Inferior parietal cortex (tissue), 1 donor: Measurements from ENCODE around the gene ABI1.
A peak's percentile ranks its signal among the peaks of the same experiment; 100 is the strongest.

Experiments used
- DNase-seq: peaks from one replicate; pipeline ENCODE4 v3.0.0-alpha.2; 2016; ENCODE audit errors: extremely low spot score

Gene ABI1

DNA sequence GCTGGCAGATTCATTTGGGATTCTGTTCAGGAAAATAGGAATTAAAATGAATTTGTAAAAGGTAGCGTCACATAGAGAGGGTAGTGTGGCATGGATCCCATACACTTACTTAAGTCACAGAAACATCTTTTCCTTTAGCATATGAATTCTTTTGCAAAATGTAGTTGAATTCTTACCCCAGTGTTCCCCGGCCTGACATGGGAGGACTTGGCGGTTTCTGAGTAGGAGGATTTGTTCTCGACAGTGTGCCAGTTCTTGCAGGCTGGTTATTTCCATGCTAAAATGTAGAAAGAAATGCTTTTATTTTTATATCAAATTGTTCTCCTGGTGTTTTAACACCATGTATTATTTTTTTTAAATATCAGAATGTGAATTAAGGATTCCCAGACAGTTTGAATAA is 90.7 kb downstream of the ABI1 start:
- DNase-seq, result peak; percentile 53

DNA sequence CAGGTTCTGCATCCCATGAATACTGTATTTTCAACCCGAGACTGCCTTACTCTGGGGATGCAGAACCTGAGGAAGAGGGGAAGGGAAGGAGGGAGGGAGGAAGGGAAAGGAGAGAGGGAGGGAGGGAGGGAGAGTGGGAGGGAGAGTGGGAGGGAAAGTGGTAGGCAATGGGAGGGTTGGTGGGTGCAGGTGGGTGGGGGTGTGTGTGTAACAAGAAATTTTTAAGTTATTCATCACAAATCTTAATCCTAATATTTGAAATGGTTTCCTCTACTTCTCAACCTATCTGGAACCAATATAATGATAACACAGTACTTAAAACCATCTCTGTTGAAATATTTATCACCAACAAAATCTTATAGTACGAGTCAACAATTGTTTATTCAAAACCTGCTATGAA is 95.2 kb downstream of the ABI1 start:
- DNase-seq, result no peak

DNA sequence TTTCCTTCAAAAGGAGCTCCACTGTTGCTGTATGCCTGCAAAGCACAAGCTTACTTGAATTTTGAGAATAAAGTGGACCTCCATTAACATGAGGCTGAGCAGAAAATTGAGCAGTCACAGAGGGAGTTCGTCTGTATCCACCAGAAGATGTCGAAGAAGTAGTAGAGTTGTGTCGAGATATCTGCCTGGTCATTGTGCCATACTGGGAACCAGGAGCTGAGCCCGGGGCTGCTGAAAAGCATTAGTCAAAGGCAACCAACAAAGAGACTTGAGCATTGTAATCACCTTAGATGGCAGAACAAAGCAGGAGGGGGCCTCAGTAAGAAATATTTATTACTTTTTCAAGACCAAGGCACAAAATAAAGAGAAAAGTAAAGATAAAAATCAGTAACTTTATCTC is 101.8 kb downstream of the ABI1 start:
- no peak for DNase-seq

DNA sequence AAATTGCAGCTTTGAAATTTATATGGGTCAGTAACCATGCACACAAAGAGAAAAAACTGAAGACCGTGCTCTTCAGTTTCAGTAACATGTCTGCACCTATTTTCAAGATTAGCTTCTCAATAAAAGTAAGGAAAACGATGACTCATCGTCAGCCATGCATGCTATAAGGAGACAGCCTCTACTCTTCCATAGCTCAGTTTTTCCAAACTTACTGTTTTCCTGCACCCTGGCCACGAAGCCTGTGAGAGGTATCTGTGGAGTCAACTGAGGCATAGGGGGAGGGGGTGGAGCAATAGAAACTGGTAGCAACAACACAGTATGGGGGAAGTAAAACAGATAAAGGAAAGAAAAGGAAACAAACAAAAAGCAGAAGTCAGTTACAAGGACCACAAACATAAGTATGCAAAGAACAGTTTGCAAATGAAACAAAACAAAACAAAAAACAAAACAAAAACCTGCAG is 105.3 kb downstream of the ABI1 start:
- no peak for DNase-seq

DNA sequence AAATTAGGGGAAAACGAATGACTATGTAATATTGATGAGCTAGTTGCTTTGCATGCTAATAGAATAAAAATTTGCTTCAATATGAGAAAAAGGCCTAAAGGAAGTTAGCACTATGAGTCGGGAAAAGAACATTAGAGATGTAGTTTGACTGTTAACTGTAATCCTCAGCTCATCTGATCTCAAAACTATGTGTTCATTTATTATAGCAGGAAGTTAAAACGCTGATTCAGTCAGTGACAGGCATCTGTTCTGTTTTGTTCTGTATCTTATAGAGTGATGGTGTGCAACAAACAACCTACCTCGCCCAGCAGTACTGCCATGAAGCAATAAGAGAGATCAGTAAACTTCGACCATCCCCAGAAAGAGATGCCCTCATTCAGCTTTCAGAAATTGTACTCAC is 114.7 kb downstream of the ABI1 start:
- DNase-seq, result no peak

DNA sequence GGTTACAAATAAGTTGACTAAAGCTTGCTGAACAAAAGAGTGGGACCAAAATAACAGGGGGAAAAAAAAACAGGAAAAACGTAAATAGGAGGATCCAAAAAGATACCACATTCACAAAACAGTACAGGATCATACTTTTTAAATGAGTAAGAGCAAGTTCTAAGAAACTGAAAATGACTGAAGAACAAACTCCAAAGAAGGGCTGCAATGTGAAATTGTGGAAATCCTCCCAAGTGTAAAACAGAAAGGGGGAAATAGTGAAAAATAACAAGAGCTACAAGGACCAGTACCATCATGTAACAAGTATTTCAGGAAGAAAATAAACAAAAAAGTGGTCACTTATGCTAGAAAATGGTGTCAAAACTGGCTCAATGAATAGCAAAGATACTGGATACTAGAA is 116.9 kb downstream of the ABI1 start:
- DNase-seq, result no peak

DNA sequence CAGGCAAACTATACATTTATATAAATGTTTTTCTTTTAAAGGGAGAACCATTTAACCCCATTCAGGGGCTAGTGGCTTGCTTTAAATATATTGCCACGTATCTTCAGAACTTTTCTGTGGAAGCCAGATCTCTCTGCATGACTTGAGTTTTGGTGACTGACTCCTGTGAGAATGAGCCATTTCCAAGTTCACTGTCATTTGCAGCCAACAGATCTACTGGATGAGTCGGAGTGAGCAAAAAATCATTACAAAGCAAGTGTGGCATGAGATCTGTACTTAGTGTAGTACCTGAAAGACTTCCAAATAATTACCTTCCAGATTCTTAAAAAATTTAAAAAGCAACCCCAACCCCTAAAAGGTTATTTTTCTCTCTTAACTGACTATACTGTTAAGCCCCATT is 117.7 kb downstream of the ABI1 start:
- no peak for DNase-seq

DNA sequence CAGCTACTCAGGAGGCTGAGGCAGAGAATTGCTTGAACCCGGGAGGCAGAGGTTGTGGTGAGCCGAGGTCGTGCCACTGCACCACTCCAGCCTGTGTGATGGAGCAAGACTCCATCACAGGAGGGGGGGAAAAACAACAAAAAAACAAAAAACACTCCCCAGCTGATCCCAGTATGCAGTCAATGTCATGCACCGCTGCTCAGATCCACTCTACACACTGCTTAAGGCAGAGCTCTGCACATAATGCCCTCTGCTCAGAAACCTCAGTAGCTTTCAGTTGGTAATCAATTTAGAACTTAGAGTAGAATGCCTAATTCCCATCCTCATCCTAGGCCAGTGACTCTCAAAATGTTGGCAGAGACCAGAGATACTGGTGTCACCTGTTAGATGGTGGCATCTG is 119.4 kb downstream of the ABI1 start:
- DNase-seq, result no peak

DNA sequence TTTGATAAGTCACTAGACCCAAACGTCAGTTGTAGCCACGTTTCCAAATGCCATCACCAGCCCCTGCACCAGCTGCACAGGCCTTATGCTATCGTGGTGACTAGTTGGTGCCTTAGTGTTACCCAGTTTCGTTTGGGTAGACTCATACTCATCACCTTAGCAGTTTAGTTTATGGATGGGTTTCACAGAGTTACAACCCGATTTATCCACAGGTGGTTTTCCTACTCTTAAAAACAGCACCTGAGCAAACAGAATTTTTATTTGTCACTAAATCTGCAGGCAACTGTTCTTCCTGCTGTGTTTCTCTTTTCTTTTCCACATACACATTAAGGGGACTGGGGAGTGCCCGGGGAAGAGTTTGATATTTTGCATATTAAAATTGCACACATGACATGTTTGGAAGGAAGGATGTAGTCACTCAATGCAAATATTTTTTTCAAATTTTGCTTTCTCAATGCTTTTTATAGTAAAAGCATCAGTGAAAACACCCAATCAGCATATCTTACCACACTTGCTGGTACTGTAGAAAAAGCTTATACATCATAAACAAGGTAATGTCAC is 121.6 kb downstream of the ABI1 start:
- no peak for DNase-seq

DNA sequence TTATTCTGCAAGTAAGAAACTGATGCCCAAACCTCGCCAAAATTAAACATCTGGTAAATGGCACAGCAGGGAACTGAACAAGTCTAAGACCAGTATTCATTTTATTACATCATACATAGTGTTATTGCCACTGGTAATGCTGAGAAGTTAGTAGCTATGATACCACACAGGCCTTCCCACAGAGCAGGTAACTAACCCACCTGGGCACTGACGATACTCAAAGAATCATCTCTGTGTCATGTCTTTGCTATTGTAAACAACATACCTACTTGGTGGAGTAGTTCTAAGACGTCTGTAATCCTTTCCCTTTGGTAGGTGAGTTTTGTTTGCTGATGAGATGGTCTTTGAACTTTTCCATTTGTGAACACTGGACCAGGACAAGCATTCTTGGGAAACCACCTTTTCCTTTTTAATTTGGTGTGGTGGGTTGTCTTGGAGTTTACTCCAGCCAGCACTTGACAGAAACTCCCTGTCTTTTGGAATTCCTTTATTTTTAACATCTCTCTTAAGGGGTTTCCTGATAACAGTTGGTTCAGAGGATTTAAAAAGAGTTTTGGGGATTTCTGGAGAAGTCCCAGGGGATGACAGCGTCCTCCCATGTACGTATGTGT is 122.4 kb downstream of the ABI1 start:
- no peak for DNase-seq

DNA sequence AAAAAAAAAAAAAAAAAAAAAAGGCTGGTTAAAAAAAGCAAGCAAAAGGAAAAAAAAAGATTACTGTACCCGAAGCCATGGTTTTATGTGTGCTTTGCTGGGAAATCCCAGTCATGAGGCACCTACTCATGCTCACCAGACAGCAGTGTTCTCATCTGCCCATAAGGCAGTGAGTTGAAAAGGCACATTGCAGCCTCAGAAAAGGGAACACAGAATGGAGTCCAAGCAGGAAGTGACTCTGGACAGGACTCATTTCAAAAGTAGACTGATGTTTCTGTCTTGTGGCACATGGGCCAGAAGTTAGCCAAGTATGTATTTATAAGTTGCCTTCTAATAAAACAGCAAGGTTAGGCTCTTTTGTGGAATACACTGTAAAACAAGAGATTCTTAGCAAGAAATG is 123.0 kb downstream of the ABI1 start:
- DNase-seq, result no peak

DNA sequence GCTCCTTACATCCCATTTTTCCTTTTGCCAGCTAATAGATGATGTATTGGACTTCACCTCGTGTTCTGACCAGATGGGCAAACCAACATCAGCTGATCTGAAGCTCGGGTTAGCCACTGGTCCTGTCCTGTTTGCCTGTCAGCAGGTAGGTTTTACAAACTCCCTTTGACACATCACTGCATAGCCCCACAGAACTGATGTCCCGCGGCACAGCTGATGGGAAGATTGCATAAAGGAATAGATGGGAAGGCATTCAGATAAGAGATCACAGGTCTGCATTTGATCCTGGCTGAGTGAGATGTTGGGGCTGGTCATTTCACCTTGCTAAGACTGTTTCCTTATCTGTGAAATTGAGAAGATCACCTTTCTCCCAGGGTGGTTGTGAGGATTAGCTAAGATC is 125.3 kb downstream of the ABI1 start:
- DNase-seq, result no peak

DNA sequence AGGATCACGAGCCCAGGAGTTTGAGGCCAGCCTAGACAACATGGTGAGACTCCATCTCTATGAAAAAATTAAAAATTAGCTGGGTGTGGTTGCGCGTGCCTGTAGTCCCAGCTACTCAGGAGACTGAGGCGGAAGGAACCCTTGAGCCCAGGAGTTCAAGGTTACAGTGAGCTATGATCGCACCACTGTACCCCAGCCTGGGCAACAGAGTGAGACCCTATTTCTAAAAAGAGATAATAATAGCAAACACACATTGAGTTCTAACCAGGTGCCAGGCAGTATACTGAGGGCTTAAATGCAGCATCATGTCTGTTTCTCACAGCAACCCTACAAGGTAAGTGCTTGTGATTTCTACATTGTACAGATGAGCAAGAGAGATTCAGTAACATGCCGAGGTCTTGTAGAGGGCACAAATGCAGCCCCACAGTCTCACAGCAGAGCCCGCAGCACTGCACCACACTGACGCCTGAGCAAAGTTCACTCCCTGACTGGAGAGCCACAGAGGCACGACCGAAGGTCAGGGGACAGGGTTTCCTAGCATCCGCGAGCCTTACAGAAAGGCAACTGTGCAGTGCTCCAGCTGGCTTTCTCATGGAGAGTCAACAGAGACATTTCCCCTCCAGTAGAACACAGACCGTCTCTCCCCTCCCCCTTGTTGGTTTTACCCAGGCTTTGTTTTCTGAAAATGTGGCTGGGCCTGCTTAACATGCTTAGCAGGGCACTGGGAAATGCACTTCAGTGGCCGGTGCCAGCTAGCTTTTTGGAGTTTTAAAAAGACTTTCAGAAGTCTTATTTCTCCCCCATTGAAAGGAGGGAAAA is 126.8 kb downstream of the ABI1 start:
- DNase-seq, result peak; percentile 53

DNA sequence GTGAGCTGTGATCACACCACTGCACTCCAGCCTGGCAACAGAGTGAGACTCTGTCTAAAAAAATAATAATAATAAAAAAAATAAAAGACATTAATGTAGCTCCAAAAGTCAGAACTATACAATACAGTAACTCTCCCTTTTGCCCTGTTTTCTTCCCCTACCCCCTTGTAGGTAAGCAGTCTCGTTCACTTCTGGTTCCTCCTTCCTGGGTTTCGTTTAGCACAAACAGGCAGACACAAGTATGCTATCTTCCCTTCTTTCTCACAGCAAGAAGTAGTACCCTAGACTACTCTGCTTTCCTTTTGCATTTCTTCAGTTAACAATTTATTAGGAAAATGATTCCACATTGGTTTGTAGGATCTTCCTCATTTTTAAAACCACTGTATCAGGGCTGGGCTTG is 130.2 kb downstream of the ABI1 start:
- peak; percentile 1 for DNase-seq

DNA sequence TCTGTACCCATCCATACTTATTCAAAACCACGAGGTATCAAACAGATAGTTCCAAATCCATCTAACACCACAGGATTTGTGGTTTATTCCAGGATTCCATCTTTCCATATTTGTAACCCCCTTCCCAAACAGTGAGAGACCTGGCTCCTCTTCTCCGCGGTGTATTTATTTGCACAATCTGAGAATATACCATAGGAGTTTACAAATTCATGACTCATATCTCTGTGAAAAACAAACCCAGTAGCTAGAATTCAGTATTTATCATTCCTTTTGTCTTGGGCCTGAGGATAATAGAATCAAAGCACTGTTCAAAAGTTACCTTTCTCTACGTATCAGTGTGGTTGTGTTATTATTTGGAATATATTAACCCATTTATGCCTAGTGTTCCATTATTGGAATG is 131.4 kb downstream of the ABI1 start:
- peak; percentile 1 for DNase-seq

DNA sequence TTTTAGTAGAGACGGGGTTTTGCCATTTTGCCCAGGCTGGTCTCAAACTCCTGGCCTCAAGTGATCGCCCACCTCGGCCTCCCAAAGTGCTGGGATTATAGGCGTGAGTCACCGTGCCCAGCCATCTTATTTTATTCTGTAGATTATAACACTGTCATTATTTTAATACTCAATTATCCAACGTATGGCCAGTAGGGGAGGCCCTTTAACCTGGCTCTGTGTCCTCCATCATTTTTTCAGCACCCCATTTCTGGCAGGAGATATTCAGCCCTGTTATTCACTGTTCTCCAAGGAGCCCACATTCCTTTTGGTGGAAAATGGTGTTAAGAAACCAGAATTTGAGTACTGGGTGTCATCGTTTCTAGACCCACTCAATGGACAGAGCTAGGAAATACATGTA is 131.8 kb downstream of the ABI1 start:
- no peak for DNase-seq

DNA sequence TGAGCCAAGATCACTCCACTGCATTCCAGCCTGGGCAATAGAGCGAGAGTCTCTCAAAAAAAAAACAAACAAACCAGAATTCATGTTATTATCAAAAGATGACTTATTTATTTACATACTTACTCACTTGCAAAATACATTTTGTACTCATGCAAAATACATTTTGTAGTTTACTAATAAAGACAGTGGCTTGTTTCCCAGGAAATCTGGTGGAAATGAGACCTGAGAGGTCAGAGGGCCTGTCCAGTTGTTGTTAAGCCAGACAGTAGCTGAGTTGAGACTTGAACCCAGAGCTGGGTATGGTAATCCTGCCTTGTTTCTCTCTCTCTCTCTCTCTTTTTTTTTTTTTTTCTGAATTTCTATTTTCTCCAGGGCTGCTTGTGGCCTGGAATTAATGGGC is 133.8 kb downstream of the ABI1 start:
- DNase-seq, result no peak

DNA sequence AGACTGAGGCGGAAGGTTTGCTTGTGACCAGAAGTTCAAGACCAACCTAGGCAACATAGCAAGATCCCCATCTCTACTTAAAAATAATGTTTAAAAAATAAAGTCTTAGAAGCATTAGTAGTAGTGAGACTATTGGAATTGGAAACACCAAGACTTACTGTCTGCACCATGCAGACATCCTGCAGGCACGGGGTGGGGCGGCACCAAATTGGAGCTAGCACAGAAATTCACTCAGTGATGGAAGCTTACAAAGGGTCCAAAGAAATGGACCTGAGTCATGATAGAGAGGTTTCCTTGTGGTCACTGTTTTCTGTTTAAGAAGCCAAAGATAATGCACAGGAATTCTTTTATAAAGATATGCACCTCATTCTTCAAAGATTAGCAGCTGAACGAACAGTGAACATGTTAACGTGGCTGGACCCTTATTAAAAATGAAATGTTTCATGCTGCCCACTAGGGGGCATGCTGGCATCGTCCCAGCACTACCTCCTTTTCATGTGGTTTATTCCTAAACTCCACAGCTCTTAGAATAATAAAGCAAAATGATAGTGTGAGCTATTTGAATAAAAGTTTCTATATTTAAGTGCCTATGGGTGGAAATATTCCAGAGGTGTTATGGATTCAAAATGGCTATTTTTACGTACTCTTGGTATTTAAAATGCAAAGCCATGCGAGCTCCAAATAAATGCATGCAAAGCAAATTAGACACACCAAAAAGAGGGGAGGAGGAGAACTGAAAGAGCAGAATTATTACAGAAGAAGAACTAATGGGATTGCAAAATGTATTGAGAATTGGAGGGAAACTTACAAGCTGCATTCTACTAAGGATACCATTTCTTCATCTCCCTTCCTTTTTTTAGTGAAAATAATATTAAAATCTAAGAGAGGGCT is 134.7 kb downstream of the ABI1 start:
- DNase-seq, result peak; percentile 84

DNA sequence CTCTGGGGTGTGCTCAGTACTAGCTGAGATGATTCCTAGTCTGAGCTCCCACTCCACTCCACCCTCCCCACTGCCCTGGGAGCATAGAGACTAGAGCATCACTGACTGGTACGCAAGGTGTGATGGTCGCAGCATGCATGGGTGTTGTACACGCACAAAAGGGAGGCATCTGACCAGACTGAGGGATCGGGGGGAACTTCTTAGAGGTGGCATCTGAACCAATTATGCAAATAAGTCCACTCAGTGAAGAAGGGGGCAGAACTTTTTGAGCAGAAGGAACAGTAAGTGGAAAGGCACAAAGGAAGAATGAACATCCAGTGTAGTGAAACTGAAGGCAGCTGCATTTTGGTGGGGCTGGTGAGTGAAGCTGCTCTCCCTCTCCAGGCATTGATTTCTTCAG is 137.7 kb downstream of the ABI1 start:
- DNase-seq, result no peak

DNA sequence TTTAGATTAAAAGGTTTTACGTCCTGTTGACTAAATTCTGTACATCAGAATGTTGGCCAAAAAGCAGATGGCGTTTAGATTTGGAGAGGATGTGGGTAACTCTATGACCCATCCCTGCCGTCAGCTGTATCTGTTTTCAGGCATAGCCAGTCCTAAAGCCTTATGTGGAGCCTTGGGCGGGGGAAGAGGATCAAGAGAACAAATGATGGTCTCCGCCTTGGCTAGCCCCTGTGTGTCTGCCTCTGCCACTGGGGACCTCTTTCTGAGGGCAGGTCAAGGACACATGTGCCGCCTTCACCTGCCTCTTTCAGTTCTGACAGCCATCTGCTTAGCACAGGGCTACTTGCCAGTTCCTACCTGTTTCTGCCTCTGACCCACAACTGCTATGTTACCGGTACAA is 139.2 kb downstream of the ABI1 start:
- DNase-seq, result no peak

DNA sequence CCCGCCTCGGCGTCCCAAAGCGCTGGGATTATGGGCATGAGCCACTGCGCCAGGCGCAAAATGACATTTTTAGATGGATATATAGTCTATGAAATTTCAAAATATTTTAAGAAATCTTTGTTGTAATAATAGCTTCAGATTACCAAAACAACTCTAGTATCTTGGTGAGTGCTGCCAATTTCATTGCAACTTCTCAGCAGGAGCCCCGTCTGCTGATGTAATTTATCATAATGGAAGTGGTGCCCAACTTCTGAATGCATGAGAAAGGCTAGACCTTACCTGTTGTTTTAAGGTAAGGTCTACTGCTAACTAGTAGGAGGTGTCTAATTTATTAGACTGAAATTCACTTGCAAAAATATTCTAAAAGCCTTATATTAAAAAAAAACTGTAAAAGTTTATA is 143.3 kb downstream of the ABI1 start:
- DNase-seq, result no peak

DNA sequence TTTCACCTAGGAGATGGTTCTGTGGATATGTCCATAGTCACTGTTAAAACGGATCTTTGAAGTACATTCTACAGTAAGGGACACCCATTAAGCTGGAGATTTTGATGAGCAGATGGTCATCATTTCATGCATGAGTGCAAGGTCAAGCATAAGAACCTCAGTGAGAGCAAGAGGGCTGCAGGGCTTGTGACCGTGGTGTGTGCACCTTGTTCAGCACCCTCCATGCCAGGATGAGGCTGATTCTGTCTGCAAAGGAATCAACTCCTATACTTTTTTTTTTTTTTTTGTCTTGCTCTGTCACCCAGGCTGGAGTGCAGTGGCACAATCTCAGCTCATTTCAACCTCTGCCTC is 145.6 kb downstream of the ABI1 start:
- no peak for DNase-seq
